ENCODE measurements around the gene TRIL.

GRCh38 chr7:29007127-29007526 lies 49.0 kb upstream of the TRIL start:
- TF ChIP-seq CTCF (IDR thresholded peaks at IDR 0.05): no peak
- TF ChIP-seq POLR2A (IDR thresholded peaks at IDR 0.05): no peak
